Right forelimb (tissue), 1 donor: ENCODE data around the gene PDE12.
A peak's percentile ranks its signal among the peaks of the same experiment; 100 is the strongest.

Experiments used
- DNase-seq: peaks from one replicate; pipeline ENCODE4 v3.0.0-alpha.2; 2018

The PDE12 gene

GRCh38 chr3:57555738-57556458 lies at the start of gene PDE12:
TSS of gene PDE12 (plus strand) at chr3:57556274. CDS start at chr3:57556380, 106 bp downstream.
- peak; percentile 90 for DNase-seq

GRCh38 chr3:57512166-57512565 lies 43.9 kb upstream of the PDE12 start:
- no peak for DNase-seq

- no peak for DNase-seq
Measured at GRCh38 chr3:57518276-57518915, 37.7 kb upstream of the PDE12 start.

- DNase-seq, result no peak
Measured at GRCh38 chr3:57530071-57530608, 25.9 kb upstream of the PDE12 start.

GRCh38 chr3:57538465-57538864 lies 17.6 kb upstream of the PDE12 start:
- DNase-seq, result no peak

- DNase-seq, result peak; percentile 73
Measured at GRCh38 chr3:57544181-57545125, 11.6 kb upstream of the PDE12 start, which contains the start of gene DNAH12. TSS of gene DNAH12 (minus strand) at chr3:57544344. CDS start at chr3:57542870, 1,474 bp downstream.

- no peak for DNase-seq
Measured at GRCh38 chr3:57545636-57546268, 10.3 kb upstream of the PDE12 start.

- no peak for DNase-seq
Measured at GRCh38 chr3:57546616-57547015, 9.5 kb upstream of the PDE12 start.

- no peak for DNase-seq
Measured at GRCh38 chr3:57555306-57555705, 768 bp upstream of the PDE12 start.

- no peak for DNase-seq
Measured at GRCh38 chr3:57556459-57557084, 498 bp downstream of the PDE12 start.

- peak; percentile 50 for DNase-seq
Measured at GRCh38 chr3:57557085-57557537, 1.0 kb downstream of the PDE12 start.

GRCh38 chr3:57559526-57559925 lies 3.5 kb downstream of the PDE12 start:
- DNase-seq, result no peak

- DNase-seq, result no peak
Measured at GRCh38 chr3:57569859-57570450, 13.9 kb downstream of the PDE12 start.

GRCh38 chr3:57570878-57571277 lies 14.8 kb downstream of the PDE12 start:
- no peak for DNase-seq

GRCh38 chr3:57572096-57572495 lies 16.0 kb downstream of the PDE12 start:
- no peak for DNase-seq

GRCh38 chr3:57575966-57576626 lies 20.0 kb downstream of the PDE12 start:
- no peak for DNase-seq

- DNase-seq, result no peak
Measured at GRCh38 chr3:57577801-57578200, 21.7 kb downstream of the PDE12 start.

- no peak for DNase-seq
Measured at GRCh38 chr3:57582474-57583168, 26.5 kb downstream of the PDE12 start.

- DNase-seq, result no peak
Measured at GRCh38 chr3:57583544-57583943, 27.5 kb downstream of the PDE12 start.

GRCh38 chr3:57586778-57587177 lies 30.7 kb downstream of the PDE12 start:
- no peak for DNase-seq
